GM11168 (cell line): ENCODE results near the gene KCNQ2.

Experiments
- in situ Hi-C: fragments of 300-500 bp; cut with MboI; formaldehyde crosslinking; loops from one replicate; pipeline ENCODE4 v1.12.0; 2022; ENCODE audit warnings: low sequenced_read_pairs; ENCODE audit not compliant: unreplicated experiment

KCNQ2 gene

DNA sequence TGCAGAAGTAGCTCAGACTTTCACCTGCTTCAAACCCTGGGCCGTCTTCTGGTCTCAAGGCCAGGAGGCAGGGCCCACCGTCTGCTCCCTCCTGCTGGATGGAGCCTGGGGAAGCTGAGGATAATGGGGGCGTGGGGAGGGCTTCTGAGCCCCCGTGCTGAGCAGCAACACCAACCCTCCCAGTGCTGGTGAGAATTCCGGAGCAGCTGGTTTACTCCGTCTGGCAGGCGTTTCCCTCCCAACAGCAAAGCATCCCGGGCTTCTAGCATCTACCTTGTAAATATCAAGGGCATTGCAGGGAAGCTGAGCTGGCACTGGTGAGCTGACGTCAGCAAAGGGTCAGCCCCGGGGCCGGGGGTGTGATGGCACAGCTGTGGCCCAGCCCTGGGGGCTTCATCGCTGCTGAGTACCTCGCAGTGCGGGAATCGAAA is 94.5 kb downstream of the KCNQ2 start:
- in situ Hi-C loops: no loop called here

DNA sequence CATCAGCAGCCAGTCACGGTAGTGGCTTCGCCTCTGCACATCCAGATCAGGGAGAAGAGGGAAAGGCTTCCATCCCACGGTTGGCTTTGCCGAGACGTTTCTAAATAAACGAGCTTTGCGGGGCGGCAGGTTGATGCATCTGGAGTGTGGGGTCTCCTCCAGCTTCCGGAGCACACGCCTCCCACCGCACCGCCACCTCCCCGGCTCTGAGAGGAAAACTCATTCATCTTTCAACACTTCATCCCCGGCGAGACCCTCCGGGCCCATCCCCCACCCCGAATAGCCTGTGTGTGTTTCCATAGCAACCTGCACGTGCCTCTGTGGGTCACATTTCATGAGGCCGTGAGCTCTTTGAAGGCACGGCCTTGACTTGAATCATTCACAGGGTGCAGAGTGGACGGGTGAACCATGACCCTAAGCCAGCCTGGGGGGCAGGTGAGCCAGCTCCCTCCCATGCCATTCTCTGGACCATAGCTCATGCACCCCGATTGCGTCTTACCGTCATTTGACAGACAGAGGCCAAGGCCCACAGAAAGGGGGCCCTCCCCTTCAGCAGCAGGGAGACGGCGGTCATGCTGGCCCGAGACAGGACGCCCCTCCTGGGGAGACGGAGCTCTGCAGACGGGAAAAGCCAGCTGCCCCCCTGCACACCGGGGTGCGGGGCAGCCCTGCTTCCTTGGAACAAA is 95.1 kb downstream of the KCNQ2 start:
- in situ Hi-C loops: no loop called here

DNA sequence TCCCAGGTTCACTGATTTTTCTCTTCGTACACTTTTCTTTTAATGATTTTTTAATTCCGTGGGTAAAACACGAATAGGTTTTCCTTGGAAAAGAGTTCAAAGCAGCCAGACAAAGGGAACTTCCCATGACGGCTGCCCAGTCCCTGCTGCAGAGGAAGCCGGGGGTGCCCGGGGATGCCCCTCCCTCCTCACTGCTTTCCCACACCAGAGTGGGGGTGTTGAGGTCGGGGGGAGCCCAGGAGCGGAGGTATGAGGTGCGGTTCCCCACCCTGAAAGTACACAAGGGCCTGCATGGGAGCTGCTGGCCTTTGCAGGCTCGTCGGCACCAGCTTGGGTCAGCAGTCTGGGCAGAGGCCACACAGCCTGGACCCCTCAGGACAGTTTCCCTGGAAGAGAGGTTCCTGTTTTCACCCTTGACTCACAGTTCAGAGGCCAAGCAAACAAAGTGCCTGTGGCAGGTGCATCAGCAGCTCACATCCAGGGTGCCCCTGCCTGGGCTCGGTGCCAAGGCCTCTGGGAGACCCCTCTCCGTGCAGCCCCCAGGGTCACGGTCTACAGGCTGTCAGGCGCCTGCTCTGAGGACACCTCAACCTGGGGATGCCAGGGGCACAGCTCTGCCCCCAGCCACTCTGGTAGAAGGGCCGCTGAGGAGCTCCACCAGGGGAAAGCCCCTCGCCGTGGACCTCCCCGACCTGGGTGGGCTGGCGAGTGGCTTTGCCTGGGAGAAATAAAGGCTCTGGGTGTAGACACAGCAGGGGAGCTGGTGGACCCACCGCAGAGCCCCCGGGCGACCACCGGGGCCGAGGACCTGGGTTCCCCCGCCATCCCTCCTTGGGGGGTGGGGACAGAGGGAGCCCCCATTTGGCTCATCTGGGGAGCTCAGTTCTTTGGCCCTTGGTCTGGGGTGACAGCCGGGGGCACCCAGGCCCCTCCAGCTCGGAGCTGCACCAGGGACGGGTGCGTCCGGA is 95.9 kb downstream of the KCNQ2 start:
- in situ Hi-C loops: no loop called here

- in situ Hi-C loops: no loop called here
Observed at GRCh38 chr20:63375438-63375837, 97.0 kb downstream of the KCNQ2 start.

- in situ Hi-C loops: no loop called here
Observed at GRCh38 chr20:63374504-63374903, 98.0 kb downstream of the KCNQ2 start.

GRCh38 chr20:63373996-63374395 is 98.5 kb downstream of the KCNQ2 start:
- in situ Hi-C loops: no loop called here

DNA sequence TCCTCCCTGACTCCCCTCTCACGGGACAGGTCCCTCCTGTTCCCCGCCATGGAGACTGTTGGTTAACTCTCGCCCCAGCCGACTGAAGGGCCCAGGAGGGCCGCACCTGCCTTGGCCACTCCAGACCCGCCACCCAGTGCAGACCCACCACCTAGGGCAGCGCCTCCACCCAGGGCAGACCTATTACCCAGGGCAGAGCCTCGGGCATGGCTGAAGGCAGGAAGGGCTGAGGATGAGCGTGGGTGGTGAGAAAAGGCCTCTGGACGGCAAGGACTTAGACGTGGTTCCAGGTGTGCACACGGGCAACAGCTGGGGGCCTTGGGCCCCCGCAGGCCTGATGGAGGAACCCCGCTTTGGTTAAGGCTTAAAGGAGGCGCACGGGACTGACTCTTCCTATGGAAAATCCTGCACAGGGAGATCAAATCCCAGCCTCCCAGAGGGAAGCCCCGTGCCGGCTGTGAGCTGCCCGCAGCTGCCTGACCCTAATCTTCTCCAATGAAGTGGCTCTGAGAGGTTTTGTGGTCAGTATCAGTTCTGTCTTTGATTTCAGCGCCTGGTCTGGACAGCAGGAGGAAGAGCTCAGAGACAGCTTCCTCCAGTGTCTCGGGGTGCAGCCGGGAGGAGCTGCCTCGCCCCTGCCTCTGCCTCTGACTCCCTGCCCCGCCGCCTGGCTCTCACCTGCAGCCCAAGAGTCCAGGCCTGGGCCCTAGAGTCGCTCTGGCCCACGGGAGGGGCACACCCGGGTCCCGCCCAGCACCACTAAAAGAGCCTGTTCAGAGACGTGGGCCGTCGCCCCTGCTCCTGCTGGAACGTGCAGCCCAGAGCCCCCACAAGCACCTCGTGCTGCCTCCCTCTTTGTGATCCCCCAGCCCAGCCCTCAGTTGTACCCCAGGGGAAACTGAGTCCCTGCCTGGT is 99.2 kb downstream of the KCNQ2 start:
- in situ Hi-C loops: no loop called here

DNA sequence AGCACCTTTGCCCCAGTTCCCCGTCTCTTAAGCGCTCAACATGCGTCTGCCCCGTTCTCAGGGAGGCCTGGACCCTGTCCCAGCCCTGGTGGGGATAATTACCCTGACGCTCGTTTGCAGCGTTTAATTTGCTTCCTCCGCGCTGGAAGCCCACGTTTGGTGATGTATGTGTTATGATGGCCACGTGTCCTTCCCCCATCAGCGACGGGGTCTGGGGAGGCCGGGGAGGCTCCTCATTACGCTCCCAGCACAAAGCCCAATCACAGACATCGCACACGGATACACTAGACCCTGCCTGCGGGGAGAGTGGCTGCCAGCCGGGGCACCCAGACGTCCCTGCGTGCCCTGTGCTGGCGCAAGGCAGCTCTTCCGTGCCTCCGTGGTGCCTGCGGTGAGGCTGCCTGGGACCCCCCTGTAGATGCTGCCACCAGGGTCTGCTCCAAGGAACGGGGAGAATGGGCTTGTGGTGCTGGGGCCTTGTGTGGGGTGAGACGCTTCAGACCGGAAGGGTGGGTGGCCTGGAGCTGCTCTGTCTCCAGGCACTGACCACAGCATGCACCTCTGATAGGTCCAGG is 101.1 kb downstream of the KCNQ2 start:
- in situ Hi-C loops: no loop called here

DNA sequence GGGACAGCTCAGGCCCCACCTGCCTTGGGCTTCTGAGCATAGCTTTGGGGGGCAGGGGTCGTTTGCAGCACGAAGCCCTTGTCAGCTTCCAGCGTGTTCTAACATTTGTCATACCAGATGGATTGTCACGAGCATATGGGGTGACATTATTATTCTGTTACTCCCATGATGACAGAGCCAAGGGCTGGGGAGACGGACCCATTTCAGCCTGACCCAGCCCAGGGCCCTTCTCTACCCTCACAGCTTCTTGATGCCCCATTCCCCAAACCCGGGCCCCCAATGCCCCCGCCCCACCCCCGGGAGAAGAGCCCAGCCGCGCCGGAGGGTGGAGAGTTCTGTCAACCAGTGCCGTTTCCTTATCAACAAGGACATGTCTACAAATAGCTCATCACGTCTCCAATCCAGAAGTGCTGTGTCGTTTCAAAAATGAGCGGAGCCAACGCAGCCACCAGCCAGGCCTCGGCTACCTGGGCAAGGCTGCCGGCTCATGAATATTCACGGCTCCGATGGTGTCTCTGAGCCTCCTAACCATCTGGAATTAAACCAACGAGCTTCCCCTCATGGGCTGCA is 101.8 kb downstream of the KCNQ2 start:
- in situ Hi-C loops: no loop called here

- in situ Hi-C loops: no loop called here
Observed at GRCh38 chr20:63369724-63370617, 102.5 kb downstream of the KCNQ2 start.

GRCh38 chr20:63369024-63369530 is 103.4 kb downstream of the KCNQ2 start:
- in situ Hi-C loops: no loop called here

GRCh38 chr20:63368151-63368550 is 104.3 kb downstream of the KCNQ2 start:
- in situ Hi-C loops: no loop called here

DNA sequence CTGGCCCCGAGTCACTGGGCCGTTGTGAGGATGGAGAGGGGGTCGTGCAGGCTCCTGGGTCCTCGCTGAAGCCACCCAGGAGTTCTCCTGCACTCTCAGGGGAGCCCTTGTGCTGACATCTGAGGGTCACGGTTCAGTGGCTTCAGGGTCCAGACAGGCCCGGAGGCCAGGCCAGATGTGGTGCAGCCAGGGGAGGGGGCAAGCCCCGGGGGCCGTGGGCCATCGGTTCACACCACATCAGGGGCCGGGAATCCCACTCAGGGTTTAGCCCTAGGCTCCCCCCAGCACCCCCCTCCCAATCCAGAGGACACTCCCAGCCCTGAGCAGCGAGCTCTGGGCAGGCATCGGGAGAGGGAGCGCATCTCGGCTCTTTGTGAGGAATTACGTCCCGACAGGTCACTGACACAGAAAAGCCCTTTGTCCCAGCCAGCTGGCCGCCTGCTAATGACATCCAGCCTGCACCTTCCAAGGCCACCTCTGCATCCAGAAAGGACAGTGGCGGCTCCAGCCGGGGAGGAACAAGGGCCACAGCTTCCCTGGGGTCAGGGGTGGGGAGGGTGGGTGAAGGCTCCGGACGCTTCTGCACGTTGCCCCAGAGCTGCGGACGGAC is 104.9 kb downstream of the KCNQ2 start:
- in situ Hi-C loops: no loop called here

DNA sequence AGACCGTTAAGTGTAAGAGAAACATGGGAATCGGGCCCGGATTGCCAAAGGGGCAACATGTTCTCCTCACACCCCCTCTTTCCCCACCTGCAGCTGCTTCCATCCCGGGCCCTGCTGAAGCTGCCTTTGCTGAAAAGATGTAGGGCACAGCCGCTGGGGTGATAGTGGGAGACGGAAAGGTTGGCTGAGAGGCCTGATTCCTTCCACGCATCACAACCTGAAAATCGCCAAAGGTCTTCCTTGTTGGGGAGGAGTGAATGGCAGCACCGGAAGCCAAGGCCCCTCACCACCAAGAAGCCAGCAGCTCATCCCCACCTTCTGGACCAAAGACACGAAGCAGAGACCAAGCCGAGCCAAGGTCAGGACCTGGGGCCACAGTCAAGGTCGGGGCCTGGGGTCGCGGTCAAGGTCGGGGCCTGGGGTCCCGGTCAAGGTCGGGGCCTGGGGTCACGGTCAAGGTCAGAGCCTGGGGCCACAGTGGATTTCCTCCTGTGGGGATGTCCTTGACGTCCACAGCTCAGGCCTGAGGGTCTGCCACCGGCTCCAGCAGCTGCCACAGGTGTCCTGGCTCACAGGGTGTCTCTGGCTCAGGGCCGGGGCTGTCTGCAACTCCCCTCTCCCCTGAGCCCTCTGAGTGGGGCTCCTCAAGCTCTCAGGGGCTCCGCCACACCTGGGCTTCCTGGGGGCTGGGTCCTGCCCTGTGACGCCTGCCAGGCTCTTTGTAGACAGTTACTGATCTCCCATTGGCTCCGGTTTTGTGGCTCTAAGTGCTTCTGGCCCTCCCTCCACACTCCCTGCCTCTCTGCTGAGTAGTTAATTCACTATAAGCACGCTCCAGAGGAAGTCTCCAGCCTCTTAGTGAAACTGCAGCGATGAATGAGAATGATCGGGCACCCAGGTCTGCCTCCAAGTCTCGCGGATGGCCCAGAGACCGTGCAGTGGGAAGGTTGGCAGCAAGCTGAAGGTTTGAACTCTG is 105.8 kb downstream of the KCNQ2 start:
- in situ Hi-C loops: no loop called here

- in situ Hi-C loops: no loop called here
Observed at GRCh38 chr20:63365601-63366389, 106.7 kb downstream of the KCNQ2 start.
